Kidney (tissue), 14 donors: Measurements from ENCODE around the gene P2RX1. TPM values are rescaled to one million over a fixed set of nuclear protein-coding genes. Genes with fewer than 3 reads are reported as not detected.
A peak's percentile ranks its signal among the peaks of the same experiment; 100 is the strongest.

Source experiments
- DNase-seq, 5 donors: peaks; one replicate each; pipeline ENCODE4 v3.0.0-alpha.2; 2013 to 2020
- FAIRE-seq: peaks from 2 replicates; lab custom pipeline; 2012; peaks lifted over from hg19 to GRCh38; lab: Jason Lieb, UNC
- H3K27ac ChIP-seq, 2 donors: one replicate each; pipeline ENCODE4 v1.7.0; 2013; ENCODE audit warnings: low read depth in 2 of 2, low read length in 2 of 2, inconsistent platforms in 1 of 2
- H3K27me3 ChIP-seq: one replicate; pipeline ENCODE4 v1.7.1; 2013; ENCODE audit warnings: low read length, inconsistent platforms; ENCODE audit not compliant: control insufficient read depth, insufficient read depth
- H3K36me3 ChIP-seq, 3 donors: one replicate each; pipeline versions ENCODE4 v1.7.0 to v1.7.1; 2013; ENCODE audit warnings: low read length in 3 of 3, control low read depth in 1 of 3, inconsistent platforms in 1 of 3; ENCODE audit not compliant: insufficient read depth in 3 of 3, control insufficient read depth in 2 of 3
- H3K4me1 ChIP-seq, 3 donors: one replicate each; pipeline versions ENCODE4 v1.7.0 to v1.7.1; 2013; ENCODE audit warnings: low read length in 3 of 3, inconsistent platforms in 1 of 3, low read depth in 1 of 3; ENCODE audit not compliant: control insufficient read depth in 2 of 3, insufficient read depth in 2 of 3
- H3K4me3 ChIP-seq, 3 donors: one replicate each; pipeline versions ENCODE4 v1.7.0 to v1.8.1; 2013; ENCODE audit warnings: low read length in 3 of 3, control low read depth in 1 of 3, inconsistent platforms in 1 of 3
- H3K9ac ChIP-seq, 3 donors: one replicate each; pipeline versions ENCODE4 v1.7.0 to v1.7.1; 2013; ENCODE audit warnings: low read length in 3 of 3, control low read depth in 1 of 3, inconsistent platforms in 1 of 3
- H3K9me3 ChIP-seq, 3 donors: one replicate each; pipeline versions ENCODE4 v1.7.0 to v1.7.1; 2013; ENCODE audit warnings: low read length in 3 of 3, control low read depth in 1 of 3, inconsistent platforms in 1 of 3; ENCODE audit not compliant: control insufficient read depth in 2 of 3, insufficient read depth in 1 of 3
- CTCF ChIP-seq: IDR thresholded peaks from 3 replicates; pipeline ENCODE4 v1.5.1; 2012; ENCODE audit warnings: mild to moderate bottlenecking, moderate library complexity, borderline replicate concordance; ENCODE audit not compliant: insufficient read depth; ENCODE audit errors: extremely low read depth
- intact Hi-C: fragments of 100-400 bp; cut with DNase I; formaldehyde crosslinking; loops from one replicate; pipeline ENCODE4 v1.11.1; 2022
- polyA plus RNA-seq: library from polyadenylated mRNA; stranded (reverse); fragments of 350-450 nt; fragmentation: Illumina TruSeq; extraction: RNeasy Lipid Tissue Mini Kit (QIAGEN cat#74804); gene quantifications from one replicate; pipeline ENCODE4 v1.2.3, GENCODE V29; 2014; ENCODE audit warnings: low read depth, low replicate concordance; ENCODE audit not compliant: insufficient read depth
- total RNA-seq: library from RNA; stranded (reverse); fragmentation: NEBNext Ultra II Directional; extraction: Animal tissue kit (Norgen Biotek cat#: 25700); gene quantifications from one replicate; pipeline ENCODE4 v1.2.1, GENCODE V29; 2021
- donor health status: control.
- donor health status: control.
- donor health status: control.
- donor health status: control.
- donor health status: control.
- donor health status: DM: yes; HTN: yes; CAD: no.
- donor health status: Normal renal cell carcinoma (clear cell type).

Gene P2RX1
- total and polyA plus RNA-seq, 2 donors from 2014 or later, result 3.1 to 11.2 TPM

GRCh38 chr17:3861761-3862681, 54.2 kb downstream of the P2RX1 start:
- TF ChIP-seq CTCF, result no peak
- Histone ChIP-seq H3K4me3 (no peak overlapping the region), H3K9me3 (no peaks in the 10 kb centered on the region), H3K9ac (no peak overlapping the region), H3K27ac (no peak overlapping the region), H3K27me3 (no peaks in the 10 kb centered on the region), H3K4me1 (no peaks in the 10 kb centered on the region), H3K36me3 (no peaks in the 10 kb centered on the region)
- no peak for FAIRE-seq
- peak in 1 of 5 donors; percentile 64 for DNase-seq
- intact Hi-C loops, result no loop called here

GRCh38 chr17:3860939-3861700, 55.1 kb downstream of the P2RX1 start:
- H3K27ac ChIP-seq, result no peak overlapping the region
- no peak overlapping the region for H3K9ac ChIP-seq
- H3K27me3 ChIP-seq, result no peaks in the 10 kb centered on the region
- FAIRE-seq (no peak), DNase-seq (peak in 1 of 5 donors; percentile 67)
- H3K4me3 ChIP-seq, result no peak overlapping the region
- intact Hi-C loops, result no loop called here
- TF ChIP-seq CTCF, result no peak
- no peaks in the 10 kb centered on the region for H3K9me3 ChIP-seq
- no peaks in the 10 kb centered on the region for H3K4me1 ChIP-seq
- no peaks in the 10 kb centered on the region for H3K36me3 ChIP-seq

- Histone ChIP-seq H3K4me1 (no peaks in the 10 kb centered on the region), H3K27me3 (no peaks in the 10 kb centered on the region), H3K36me3 (no peaks in the 10 kb centered on the region), H3K9me3 (no peaks in the 10 kb centered on the region), H3K9ac (no peak overlapping the region), H3K27ac (no peak overlapping the region), H3K4me3 (no peak overlapping the region)
- intact Hi-C loops, result no loop called here
- TF ChIP-seq CTCF, result no peak
- DNase-seq, result peak in 2 of 5 donors; percentile 33 to 40
- FAIRE-seq, result no peak
Measured at GRCh38 chr17:3859940-3860339, 56.3 kb downstream of the P2RX1 start.
